Gastroesophageal sphincter (tissue), 3 donors: ENCODE measurements around the gene ZIC2.

ENCODE experiments used
- CTCF ChIP-seq, 4 experiments: fragments of 200-600 bp in 2 of 4; fragments of 450-650 bp in 2 of 4; sonication (generic) in 1 of 4; IDR thresholded peaks; one replicate each; pipeline ENCODE4 v1.5.1; 2017 to 2019; ENCODE audit warnings: antibody characterized with exemption in 4 of 4, mild to moderate bottlenecking in 2 of 4, moderate library complexity in 2 of 4
- EP300 ChIP-seq: sonication (generic); formaldehyde crosslinking; IDR thresholded peaks from one replicate; pipeline ENCODE4 v1.6.1; 2017; ENCODE audit warnings: antibody characterized with exemption, mild to moderate bottlenecking

DNA sequence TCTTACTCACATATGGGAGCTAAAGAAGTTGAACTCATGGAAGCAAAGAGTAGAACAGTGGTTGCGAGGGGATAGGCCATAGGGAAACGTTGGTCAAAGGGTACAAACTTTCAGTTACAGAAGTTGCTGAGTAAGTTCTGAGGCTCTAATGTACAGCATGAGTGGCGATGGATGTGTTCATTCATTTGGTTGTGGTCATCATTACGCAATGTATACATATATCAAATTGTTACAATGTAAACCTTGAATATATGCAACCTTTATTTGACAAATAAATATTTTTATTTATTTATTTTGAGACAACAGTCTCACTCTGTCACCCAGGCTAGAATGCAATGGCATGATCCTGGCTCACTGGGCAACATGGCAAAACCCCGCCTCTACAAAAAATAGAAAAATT lies 48.7 kb upstream of the ZIC2 start:
- TF ChIP-seq CTCF (IDR thresholded peaks at IDR 0.05) (no peak), EP300 (no peak)
